ENCODE results near the gene BCO1.
"Not testable (repeated sequence)": the region's sequence is repeated elsewhere in the genome, so short reads cannot be mapped to it uniquely, and the experiment has no call there.

Gene BCO1, protein sequence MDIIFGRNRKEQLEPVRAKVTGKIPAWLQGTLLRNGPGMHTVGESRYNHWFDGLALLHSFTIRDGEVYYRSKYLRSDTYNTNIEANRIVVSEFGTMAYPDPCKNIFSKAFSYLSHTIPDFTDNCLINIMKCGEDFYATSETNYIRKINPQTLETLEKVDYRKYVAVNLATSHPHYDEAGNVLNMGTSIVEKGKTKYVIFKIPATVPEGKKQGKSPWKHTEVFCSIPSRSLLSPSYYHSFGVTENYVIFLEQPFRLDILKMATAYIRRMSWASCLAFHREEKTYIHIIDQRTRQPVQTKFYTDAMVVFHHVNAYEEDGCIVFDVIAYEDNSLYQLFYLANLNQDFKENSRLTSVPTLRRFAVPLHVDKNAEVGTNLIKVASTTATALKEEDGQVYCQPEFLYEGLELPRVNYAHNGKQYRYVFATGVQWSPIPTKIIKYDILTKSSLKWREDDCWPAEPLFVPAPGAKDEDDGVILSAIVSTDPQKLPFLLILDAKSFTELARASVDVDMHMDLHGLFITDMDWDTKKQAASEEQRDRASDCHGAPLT

DNA sequence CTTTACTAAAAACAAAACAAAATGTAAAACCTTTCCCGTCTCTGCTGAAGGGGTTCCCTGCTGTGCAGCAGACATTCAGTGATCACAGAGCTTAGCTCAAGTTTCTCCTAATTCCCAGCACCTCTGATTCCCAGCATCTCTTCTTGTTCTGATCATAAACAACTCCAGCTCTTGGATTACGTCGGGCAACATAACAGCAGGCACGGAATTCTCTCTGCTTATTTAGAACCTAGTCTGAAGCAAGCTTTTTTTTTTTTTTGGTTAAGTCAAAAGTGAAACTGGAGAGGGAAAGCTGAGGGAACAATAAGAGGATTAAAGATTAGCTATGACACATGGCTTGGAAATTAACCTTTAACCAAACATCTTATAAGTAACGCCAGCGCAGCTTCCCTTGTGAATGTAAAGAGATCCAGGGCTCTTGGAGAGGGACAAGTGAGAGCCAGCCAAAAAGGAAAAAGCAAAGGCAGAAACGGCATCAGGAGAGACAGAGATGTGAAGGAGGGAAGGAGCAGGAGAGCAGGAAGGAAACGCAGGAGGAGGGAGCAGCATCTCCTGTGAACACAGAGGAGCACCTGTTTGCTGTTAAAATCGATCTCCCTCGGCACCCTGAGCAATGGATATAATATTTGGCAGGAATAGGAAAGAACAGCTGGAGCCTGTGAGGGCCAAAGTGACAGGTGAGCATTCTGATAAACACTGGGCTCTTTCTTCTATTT, at the start of gene BCO1:
BCO1 (plus strand) TSS at position 394 of the 716 bp plus-strand sequence; CDS start at position 614, 220 bp downstream.
- no peak for DNase-seq

DNA sequence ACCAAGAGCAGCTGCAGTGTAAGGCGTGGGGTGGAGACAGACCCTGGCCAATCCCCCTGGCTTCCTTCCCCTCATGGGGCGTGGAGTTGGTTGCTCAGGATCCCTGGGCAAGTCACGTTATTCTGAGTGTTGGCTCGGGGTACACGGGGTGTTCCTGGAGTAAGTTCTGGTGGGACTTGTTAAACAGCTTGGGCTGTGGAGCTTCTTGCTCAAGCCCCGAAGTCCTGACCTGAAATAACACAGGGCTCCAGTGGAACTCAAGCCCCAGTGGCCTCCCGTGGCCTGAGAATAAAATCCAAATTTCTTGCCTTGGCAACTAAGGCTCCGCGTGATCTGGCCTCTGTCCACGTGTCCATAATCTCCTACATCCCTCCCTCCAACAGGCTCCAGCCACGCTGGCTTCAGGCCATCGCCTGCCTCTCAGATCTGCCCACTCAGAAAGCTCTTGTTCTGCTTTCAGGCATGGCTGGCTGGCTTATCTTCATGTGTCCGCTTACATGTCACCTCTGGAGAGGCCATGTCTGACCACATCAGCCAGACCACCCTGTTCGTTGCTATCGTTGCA, 49.3 kb upstream of the BCO1 start:
- no peak for DNase-seq

DNA sequence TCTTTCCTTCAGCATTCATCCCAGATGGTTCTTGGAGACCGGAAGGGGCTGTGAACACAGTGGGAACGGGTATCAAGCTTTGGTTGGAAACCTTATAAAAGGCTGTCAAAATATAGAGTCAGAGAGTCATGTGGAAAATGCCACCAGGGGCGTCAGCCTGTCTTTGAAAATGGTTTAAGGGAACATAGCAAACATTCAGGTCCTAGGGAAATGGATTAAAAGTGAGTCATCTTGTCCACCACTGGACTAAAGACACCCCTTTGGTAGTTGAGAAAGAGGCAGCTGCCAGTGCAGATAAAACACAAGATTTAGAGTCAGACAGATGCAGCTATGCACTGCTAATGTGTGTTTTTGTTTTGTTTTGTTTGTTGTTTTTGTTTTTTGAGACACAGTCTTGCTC, 47.8 kb upstream of the BCO1 start:
- DNase-seq = no peak

DNA sequence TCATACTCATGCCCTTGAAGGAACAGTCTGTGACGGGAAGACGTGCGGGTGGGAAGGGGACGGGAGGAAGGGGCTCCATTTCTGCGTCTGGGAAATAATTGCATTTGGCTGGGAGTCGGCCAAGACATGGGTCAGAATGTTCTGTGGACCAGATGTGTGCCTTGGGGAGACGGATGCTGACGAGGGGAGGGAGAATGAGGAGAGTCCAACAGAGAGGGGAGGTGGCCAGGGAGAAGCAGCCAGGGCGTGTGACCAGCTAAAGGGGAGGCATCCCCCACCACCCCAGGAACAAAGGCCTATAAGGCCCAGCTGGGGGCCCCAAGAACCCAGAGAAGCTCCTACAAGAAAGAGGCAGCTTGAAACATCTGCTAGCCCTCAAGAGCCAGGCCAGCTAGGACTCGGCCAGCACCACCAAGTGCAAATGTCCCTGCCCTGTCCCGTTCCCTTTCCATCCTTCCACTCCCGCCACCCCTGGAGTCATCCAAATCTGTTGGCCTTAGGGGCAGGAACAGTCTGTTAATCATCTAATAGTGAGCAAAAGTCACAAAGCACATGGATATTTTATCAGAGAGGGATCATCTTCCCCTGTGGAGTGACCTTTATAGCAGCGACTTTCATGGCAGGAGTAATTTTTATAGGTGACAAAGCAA, 42.5 kb upstream of the BCO1 start:
- no peak for DNase-seq

DNA sequence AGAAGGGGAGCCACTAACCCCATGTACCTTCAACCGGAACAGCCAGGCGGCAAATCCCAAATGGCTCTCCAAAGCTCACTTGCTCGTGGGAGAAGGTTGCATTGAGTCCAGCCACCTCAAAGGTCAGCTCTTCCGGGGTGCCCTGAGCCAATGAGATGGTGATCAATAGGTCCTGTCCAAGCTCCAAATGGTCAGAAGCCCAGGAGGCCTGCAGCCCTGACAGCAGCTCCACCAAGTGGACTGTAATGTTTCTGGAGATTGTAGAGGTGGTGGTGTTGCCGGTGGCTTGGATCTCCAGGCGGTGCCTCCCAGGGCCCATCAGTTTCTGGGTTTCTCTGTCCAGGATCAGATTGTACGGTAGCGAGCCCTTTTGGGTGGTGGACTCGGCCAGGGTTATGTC, 39.9 kb upstream of the BCO1 start:
- DNase-seq = no peak

DNA sequence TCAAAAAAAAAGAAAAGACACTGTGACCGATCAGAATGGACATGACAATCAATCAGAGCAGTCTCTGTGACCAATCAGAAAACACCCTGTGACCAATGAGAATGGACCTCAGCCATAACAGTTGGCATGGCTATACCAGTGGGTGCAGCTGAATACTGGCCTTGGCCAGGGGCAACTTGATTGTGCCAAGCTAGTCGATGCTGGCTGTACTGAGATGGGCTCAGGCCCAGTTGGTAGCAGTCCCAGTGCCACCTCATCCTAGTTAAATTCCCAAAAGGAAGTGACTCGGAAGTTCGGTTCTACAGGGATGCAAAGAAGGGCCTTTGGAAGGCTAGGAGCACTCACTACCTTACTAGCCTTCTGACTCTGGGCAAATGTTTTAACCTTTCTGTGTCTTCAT, 37.2 kb upstream of the BCO1 start:
- DNase-seq = no peak

DNA sequence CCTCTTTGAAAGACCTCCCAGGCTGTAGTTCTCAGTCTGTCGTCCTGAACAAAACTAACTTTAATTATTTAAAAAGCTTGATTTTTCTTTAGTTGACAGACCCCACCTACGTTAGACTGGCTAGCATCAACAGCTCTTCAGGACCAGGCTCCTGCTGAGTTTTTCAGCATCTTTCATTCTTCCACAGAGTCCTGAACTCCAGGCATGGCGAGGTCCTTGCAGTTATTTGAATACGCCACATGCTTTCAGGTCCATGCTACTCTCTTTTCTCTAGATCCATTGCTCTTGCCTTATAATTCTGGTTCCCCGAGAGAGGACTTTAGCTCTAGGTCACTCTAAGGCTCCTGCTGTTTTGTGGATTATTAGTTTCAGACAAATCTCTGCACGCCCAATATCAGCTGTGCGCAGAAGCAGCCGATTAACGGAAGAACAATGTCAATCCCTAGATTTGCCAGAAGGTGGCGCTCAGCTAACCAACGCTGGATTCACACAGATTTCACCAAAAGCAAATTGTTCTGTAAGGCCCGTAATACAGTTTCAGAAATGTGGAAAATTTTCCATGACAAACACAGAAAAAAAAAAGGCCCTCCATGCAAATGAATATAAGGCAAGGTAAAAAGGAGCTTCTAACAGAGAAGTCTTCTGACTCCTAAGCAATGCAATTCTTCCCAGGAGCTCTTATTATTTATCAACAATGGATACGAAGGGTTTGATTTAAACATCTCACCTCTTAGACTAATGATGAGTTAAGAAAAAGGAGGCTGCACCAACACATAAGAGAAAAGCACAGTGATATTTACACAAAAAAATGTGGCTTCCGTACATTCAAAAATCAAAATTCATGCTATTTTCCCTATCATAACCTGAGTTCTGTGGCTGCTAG, 33.5 kb upstream of the BCO1 start:
- peak; percentile 66 for DNase-seq

DNA sequence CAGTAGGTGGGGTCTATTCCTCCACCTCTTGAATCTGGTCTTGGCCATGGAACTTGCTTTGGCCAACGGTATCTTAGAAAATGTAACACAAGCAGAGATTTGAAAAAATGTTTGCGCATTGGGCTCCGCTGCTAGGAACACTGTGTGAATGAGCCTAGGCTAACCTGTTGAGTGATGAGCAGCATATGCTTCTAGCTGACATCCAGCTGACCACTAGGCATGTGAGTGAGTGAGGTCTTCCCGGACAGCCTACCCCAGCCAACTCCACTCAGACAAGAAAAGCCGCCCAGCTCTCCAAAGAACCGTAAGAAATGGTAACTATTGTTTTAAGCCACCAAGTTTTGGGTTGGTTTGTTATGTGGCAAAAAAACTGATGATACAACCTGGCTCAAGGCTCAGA, 31.4 kb upstream of the BCO1 start:
- no peak for DNase-seq

DNA sequence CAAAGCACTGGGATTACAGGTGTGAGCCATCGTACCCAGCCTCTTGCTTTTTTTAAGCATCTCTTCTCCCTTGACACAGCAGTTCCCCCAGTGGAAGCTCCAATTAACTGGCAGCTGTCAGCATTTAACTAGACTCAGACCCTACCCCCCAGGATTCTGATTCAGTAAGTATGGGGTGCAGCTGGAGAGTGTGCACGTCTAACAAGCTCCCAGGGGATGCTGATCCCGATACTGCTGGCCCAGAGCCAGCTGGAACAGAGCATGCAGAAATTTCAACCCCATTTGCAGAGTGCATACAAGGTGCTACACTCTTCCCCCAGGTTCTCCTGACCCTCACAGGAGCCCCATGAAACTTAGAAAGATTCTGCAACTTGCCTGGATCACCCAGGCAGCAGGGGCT, 27.7 kb upstream of the BCO1 start:
- no peak for DNase-seq

DNA sequence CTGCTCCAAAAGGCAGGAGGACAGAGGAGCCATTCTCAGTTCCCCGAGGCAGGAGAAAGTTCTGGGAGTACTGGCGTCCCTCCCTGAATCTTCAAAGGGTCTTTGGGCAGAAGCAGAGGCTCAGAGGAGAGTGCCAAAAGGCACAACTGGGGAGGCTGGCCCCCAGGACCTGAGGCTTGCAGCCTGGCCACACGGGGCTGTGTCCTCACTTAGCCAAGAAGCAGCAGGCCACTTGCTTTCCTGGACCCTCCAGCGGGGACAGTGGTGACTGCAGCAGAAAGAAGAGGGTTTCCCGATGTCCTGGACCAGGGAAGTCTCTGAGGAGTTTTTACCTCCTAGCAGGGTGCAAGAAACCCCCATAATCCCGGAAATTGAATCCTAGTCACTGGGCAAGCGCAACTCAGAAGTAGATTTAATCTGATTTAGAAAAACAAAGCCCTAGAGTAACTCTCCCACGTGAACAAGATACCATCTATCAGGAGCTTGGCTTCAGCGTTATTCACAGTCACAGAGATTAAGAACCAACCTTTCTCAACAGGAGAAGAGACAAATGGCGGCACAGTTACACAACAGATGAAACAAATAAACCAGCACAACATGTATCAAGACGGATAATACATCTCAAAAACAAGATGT, 25.5 kb upstream of the BCO1 start:
- no peak for DNase-seq

DNA sequence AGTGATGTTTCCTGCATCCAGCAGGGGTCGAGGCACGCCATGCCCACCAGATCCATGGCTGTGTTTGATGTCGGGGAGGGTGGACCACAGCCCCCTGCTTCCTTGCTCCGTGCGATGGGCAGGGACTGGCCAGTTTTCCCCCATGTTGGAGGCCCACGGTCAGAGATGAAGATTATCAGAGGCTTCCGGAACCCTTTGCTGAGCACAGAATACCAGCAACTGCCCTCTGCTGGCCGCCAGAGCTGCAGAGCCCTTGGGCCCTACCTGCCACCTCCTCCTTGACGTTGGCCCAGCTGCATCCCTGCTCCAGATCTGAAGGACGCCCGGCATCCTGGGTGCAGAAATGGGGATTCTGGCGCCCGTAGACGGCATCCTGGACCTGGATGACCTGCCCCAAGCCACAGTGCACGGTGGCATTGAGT, 23.7 kb upstream of the BCO1 start:
- DNase-seq = peak; percentile 20

DNA sequence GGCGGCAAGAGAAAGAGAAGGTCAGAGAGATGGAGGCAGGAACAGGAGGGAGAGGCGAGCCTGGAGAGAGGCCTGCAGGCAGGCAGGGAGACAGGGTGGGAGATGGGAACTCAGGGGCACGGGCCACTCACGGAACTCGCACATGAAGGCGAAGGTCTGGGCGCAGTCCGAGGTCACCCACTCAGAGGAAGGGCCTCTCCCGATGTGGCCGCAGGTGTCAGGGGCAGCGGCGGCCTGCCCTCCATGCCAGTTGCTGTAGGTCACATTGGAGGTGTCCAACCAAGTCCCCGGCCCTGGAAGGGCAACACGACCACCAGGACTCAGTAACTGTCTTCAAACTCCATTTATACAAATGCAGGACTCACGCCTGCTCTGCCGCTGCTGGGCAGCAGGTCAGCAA, 22.4 kb upstream of the BCO1 start:
- DNase-seq = no peak

DNA sequence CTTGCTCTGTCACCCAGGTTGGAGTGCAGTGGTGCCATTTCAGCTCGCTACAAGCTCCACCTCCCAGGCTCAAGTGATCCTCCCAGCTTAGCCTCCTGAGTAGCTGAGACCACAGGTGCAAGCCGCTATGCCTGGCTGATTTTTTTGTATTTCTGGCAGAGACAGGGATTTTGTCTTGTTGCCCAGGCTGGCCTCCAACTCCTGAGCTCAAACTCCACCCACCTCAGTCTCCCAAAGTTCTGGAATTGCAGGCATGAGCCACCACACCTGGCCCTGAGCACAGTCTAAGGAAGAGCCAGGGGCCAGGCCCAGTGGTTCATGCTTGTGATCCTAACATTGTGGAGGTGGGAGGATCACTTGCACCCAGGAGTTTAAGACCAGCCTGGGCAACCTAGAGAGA, 21.8 kb upstream of the BCO1 start:
- no peak for DNase-seq

DNA sequence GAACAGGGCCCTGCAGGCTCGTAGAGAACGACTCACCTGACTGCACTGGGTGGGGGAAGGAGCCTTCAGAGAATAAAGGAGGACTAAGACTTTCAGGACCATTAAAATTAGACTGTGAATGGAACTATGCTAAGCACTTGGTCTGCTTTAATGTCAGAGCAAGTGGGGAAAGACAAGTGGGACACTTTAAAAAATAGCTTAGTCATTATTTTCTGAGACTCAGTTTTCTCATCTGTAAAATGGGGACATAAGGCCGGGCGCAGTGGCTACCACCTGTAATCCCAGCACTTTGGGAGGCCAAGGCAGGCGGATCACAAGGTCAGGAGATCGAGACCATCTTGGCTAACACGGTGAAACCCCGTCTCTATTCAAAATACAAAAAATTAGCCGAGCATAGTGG, 19.3 kb upstream of the BCO1 start:
- DNase-seq = no peak

DNA sequence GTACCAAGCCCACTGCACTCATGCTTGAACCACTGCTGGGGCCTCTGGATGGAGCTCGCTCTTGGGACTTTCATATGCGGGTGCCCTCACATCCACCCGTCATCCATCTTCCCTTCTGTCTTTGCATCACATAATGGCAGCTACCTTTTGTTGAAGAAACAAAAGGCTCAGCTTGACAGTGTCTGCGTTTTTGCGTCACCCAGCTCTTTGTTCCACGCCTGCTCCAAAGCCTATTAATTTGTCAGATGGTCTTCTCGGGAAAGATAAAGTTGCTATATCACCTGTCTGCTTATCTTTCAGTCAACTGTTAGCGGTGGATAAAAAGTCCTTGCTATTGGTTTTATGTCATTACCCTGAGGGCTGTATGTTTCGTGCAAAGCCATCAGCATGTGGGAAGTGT, 18.1 kb upstream of the BCO1 start:
- no peak for DNase-seq

DNA sequence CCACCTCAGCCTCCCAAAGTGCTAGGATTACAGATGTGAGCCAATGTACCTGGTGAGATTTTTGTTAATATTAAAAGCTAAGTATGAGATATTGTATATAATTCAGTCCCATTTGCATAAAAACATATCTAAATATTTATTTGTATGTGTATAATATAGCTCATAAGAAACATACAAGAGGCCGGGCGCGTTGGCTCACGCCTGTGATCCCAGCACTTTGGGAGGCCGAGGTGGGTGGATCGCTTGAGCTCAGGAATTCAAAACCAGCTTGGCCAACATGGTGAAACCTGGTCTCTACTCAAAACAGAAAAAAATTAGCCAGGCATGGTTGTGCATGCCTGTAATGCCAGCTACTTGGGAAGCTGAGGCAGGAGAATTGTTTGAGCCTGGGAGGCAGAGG, 16.8 kb upstream of the BCO1 start:
- no peak for DNase-seq

DNA sequence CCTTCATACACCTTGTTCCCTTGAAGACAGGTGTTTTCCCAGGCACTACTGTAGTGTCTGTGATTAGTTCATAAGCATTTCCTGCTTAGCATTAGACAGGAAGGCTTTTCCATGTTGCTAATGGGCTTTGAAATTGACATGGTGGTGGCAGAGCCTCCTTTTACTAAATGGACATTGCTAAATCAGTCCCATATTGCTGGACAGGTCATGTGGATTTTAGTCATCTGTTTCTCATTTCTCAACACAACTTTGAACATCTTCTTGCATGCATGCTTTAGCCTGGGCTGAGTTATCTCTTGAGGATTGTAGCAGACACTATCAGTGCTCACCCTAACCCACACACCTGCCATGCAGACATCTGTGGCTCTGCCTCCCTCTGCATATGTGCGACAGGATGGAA, 13.7 kb upstream of the BCO1 start:
- DNase-seq = no peak

DNA sequence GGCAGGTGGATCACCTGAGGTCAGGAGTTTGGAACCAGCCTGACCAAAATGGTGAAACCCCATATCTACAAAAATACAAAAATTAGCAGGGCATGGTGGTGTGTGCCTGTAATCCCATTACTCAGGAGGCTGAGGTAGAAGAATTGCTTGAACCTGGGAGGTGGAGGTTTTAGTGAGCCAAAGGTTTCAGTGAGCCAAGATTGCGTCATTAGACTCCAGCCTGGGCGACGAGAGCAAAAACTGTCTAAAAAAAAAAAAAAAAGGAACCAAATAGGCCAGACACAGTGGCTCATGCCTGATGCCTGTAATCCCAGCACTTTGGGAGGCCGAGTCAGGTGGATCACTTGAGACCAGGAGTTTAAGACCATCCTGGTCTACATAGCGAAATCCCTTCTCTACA, 12.8 kb upstream of the BCO1 start:
- not testable (repeated sequence) for DNase-seq

DNA sequence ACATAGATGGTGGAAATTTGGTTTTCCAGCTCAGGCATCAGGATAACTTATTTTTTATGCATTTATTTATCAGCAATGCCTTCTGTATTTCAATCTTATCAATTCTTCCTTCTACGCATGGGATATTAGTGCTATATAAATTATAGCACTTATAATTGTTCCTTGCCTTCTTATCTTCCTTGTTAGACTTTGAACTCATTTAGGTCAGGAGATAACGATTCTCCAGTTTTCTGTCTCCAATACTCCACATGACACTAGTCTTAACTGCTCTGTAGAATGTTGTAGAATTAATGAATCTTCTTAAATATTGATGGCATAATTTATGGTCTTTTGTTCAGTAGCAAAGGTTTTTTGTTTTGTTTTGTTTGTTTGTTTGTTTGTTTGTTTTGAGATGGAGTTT, 10.7 kb upstream of the BCO1 start:
- DNase-seq = no peak

DNA sequence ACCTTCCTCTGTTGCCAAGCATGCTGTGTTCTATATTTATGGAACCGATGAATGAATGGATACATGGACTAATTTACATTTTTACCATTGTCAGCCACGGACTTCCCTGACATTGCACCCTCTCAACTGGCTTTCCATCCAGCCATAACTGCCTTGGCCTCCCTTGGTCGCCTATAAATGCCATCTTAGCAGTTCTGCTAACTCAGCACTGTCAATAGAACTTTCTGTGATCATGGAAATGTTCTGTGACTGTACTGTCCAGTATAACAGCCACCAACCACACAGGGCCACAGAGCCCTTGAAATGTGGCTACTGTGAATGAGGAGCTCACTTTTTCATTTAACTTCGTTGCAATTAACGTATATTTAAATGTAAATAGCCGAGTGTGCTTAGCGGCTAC, 8.7 kb upstream of the BCO1 start:
- no peak for DNase-seq

DNA sequence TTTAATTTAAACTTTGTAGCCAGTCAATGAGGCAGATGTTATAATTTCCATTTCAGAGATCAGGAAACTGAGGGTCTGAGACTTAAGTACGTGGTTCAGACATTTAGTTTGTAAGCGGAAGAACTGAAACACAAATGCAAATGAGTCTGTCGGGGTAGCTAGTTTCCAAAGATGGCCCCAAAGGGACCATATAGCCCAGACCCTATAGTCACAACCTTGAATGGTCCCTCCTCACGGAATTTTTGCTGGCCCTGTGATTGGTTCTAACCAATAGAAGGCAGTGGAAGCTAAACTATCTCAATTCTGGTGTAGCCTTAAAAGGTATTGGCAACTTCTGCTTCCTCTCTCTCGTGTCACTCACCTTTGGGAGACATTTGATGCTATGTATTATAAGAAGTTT, 7.5 kb upstream of the BCO1 start:
- no peak for DNase-seq
